Loucy (cell line): ENCODE data around the gene ACVR1B.

Source experiments
- H2AFZ ChIP-seq: fragments of 200-600 bp; sonication (generic); 2 replicates; pipeline ENCODE4 v1.6.0; 2016; ENCODE audit warnings: antibody characterized with exemption, mild to moderate bottlenecking, low read length, moderate library complexity
- H3F3A ChIP-seq: fragments of 200-600 bp; 2 replicates; pipeline ENCODE4 v1.6.0; 2016; ENCODE audit warnings: antibody characterized with exemption, low read depth, mild to moderate bottlenecking
- H3K27me3 ChIP-seq: fragments of 200-600 bp; sonication (generic); 2 replicates; pipeline ENCODE4 v1.6.1; 2014; ENCODE audit warnings: low read length, mild to moderate bottlenecking; ENCODE audit not compliant: insufficient read depth, poor library complexity, severe bottlenecking
- H3K36me3 ChIP-seq: fragments of 200-600 bp; sonication (generic); 2 replicates; pipeline ENCODE4 v1.6.1; 2016; ENCODE audit warnings: low read length; ENCODE audit not compliant: insufficient read depth
- H3K4me1 ChIP-seq: fragments of 200-600 bp; sonication (generic); 2 replicates; pipeline ENCODE4 v1.5.1; 2014; ENCODE audit warnings: low read length, mild to moderate bottlenecking; ENCODE audit not compliant: insufficient read depth, poor library complexity, severe bottlenecking
- H3K4me2 ChIP-seq: fragments of 200-600 bp; sonication (generic); 2 replicates; pipeline ENCODE4 v1.6.0; 2014; ENCODE audit warnings: antibody characterized with exemption, low read length, low read depth, mild to moderate bottlenecking; ENCODE audit not compliant: poor library complexity, severe bottlenecking
- H3K4me3 ChIP-seq: fragments of 200-600 bp; sonication (generic); 2 replicates; pipeline ENCODE4 v1.5.1; 2014; ENCODE audit warnings: low read length, mild to moderate bottlenecking, mixed read lengths; ENCODE audit not compliant: poor library complexity, severe bottlenecking
- H3K79me2 ChIP-seq: fragments of 200-600 bp; sonication (generic); 2 replicates; pipeline ENCODE4 v1.6.1; 2014; ENCODE audit warnings: low read length; ENCODE audit not compliant: insufficient read depth
- H3K9ac ChIP-seq: fragments of 200-600 bp; sonication (generic); 2 replicates; pipeline ENCODE4 v1.6.0; 2014; ENCODE audit warnings: mild to moderate bottlenecking, low read depth, low read length, moderate library complexity; ENCODE audit not compliant: poor library complexity, severe bottlenecking
- H3K9me2 ChIP-seq: fragments of 200-600 bp; sonication (generic); replicated peaks from 2 replicates; pipeline ENCODE4 v1.6.1; 2016; ENCODE audit warnings: low read depth, low read length, mixed read lengths
- H3K9me3 ChIP-seq: fragments of 200-600 bp; sonication (generic); 2 replicates; pipeline ENCODE4 v1.6.1; 2014; ENCODE audit warnings: mild to moderate bottlenecking, antibody characterized with exemption, low read length, low read depth; ENCODE audit not compliant: insufficient read depth
- H4K20me1 ChIP-seq: fragments of 200-600 bp; sonication (generic); 2 replicates; pipeline ENCODE4 v1.6.0; 2014; ENCODE audit warnings: antibody characterized with exemption, low read length, mild to moderate bottlenecking; ENCODE audit not compliant: insufficient read depth, poor library complexity, severe bottlenecking
- CTCF ChIP-seq: fragments of 200-600 bp; sonication (generic); conservative IDR thresholded peaks from 2 replicates; pipeline ENCODE4 v1.5.1; 2014; ENCODE audit warnings: mild to moderate bottlenecking, antibody characterized with exemption, low read length
- EZH2phosphoT487 ChIP-seq: fragments of 200-600 bp; IDR thresholded peaks from 2 replicates; pipeline ENCODE4 v1.6.1; 2018; ENCODE audit warnings: antibody characterized with exemption, mild to moderate bottlenecking, moderate library complexity, borderline replicate concordance

Gene ACVR1B

GRCh38 chr12:51994539-51994820 is 43.0 kb downstream of the ACVR1B start:
- Histone ChIP-seq H3K4me1 (no peaks in the 10 kb centered on the region), H3K4me2 (no peak overlapping the region), H3F3A (no peaks in the 10 kb centered on the region), H3K9me3 (no peaks in the 10 kb centered on the region), H4K20me1 (no peaks in the 10 kb centered on the region), H3K27me3 (no peaks in the 10 kb centered on the region), H3K9me2 (no peaks in the 10 kb centered on the region), H3K4me3 (no peak overlapping the region), H3K79me2 (no peaks in the 10 kb centered on the region), H3K9ac (no peak overlapping the region), H3K36me3 (peaks cover 34% of the 10 kb centered on the region; the same call in 1 of the 2 replicates), H2AFZ (no peak overlapping the region)
- TF ChIP-seq CTCF (no peak), EZH2phosphoT487 (no peak)

GRCh38 chr12:51994959-51995358 is 43.5 kb downstream of the ACVR1B start:
- Histone ChIP-seq H3K4me3 (no peak overlapping the region), H3K9ac (no peak overlapping the region), H3F3A (no peaks in the 10 kb centered on the region), H3K27me3 (no peaks in the 10 kb centered on the region), H3K79me2 (no peaks in the 10 kb centered on the region), H3K9me2 (no peaks in the 10 kb centered on the region), H3K36me3 (peaks cover 34% of the 10 kb centered on the region; the same call in 1 of the 2 replicates), H3K4me1 (no peaks in the 10 kb centered on the region), H4K20me1 (no peaks in the 10 kb centered on the region), H3K4me2 (no peak overlapping the region), H2AFZ (no peak overlapping the region), H3K9me3 (no peaks in the 10 kb centered on the region)
- no peak for TF ChIP-seq EZH2phosphoT487
- TF ChIP-seq CTCF = no peak

- Histone ChIP-seq H4K20me1 (no peaks in the 10 kb centered on the region), H3F3A (no peaks in the 10 kb centered on the region), H3K9me3 (no peaks in the 10 kb centered on the region), H3K36me3 (peaks cover 27% of the 10 kb centered on the region; the same call in 1 of the 2 replicates), H3K4me3 (no peak overlapping the region), H3K79me2 (no peaks in the 10 kb centered on the region), H3K9me2 (no peaks in the 10 kb centered on the region), H3K4me2 (no peak overlapping the region), H3K4me1 (no peaks in the 10 kb centered on the region), H2AFZ (no peak overlapping the region), H3K27me3 (no peaks in the 10 kb centered on the region), H3K9ac (no peak overlapping the region)
- TF ChIP-seq EZH2phosphoT487 (no peak), CTCF (no peak)
Observed at GRCh38 chr12:51997136-51997535, 45.6 kb downstream of the ACVR1B start.
